SH-SY5Y (cell line): Measurements from ENCODE around the gene USP35.

Source experiments
- GATA2 ChIP-seq: IDR thresholded peaks from 2 replicates; pipeline ENCODE4 v1.6.1; 2011; ENCODE audit warnings: mild to moderate bottlenecking, low read depth, low read length
- GATA3 ChIP-seq: IDR thresholded peaks from 2 replicates; pipeline ENCODE4 v1.6.1; 2011; ENCODE audit warnings: low read depth, mild to moderate bottlenecking, low read length, moderate library complexity

- no peak for TF ChIP-seq GATA2
- no peak for TF ChIP-seq GATA3
Measured at GRCh38 chr11:78195917-78196560, 7.3 kb downstream of the USP35 start.
